ENCODE data around the gene CALU.

The CALU gene

GRCh38 chr7:128801003-128801402, 61.8 kb downstream of the CALU start:
- DNase-seq (ENCODE audit: low spot score) = no peak
- no peak for TF ChIP-seq CTCF (IDR thresholded peaks at IDR 0.05; ENCODE audit: extremely low read depth, missing control alignments)

- DNase-seq (ENCODE audit: low spot score) = no peak
- no peak for TF ChIP-seq CTCF (IDR thresholded peaks at IDR 0.05; ENCODE audit: extremely low read depth, missing control alignments)
Measured at GRCh38 chr7:128801667-128802418, 62.7 kb downstream of the CALU start.

- no peak for DNase-seq (ENCODE audit: low spot score)
- no peak for TF ChIP-seq CTCF (IDR thresholded peaks at IDR 0.05; ENCODE audit: extremely low read depth, missing control alignments)
Measured at GRCh38 chr7:128804484-128804883, 65.3 kb downstream of the CALU start.

- no peak for TF ChIP-seq CTCF (IDR thresholded peaks at IDR 0.05; ENCODE audit: extremely low read depth, missing control alignments)
- no peak for DNase-seq (ENCODE audit: low spot score)
Measured at GRCh38 chr7:128805225-128805624, 66.1 kb downstream of the CALU start.

GRCh38 chr7:128807191-128807590, 68.0 kb downstream of the CALU start:
- no peak for TF ChIP-seq CTCF (IDR thresholded peaks at IDR 0.05; ENCODE audit: extremely low read depth, missing control alignments)
- no peak for DNase-seq (ENCODE audit: low spot score)

- DNase-seq (ENCODE audit: low spot score) = no peak
- TF ChIP-seq CTCF (IDR thresholded peaks at IDR 0.05; ENCODE audit: extremely low read depth, missing control alignments) = no peak
Measured at GRCh38 chr7:128809363-128809762, 70.2 kb downstream of the CALU start.

- no peak for TF ChIP-seq CTCF (IDR thresholded peaks at IDR 0.05; ENCODE audit: extremely low read depth, missing control alignments)
Measured at GRCh38 chr7:128810473-128810872, 71.3 kb downstream of the CALU start.

More at GRCh38 chr7:128810473-128810872, 71.3 kb downstream of the CALU start:
- DNase-seq (ENCODE audit: low spot score) = no peak
